Umbilical cord (tissue), 2 donors: ENCODE results near the gene DCLK1. TPM values are rescaled to one million over a fixed set of nuclear protein-coding genes. Genes with fewer than 3 reads are reported as not detected.
A peak's percentile ranks its signal among the peaks of the same experiment; 100 is the strongest.

Experiments
- DNase-seq: peaks from one replicate; pipeline ENCODE4 v3.0.0-alpha.2; 2015; ENCODE audit warnings: low spot score
- total RNA-seq: library from RNA; depleted of rRNA; stranded (reverse); fragments of >200 nt; gene quantifications from one replicate; pipeline ENCODE4 v1.2.3, GENCODE V29; 2014; ENCODE audit warnings: low replicate concordance; ENCODE audit not compliant: insufficient read depth

The DCLK1 gene
- total RNA-seq, 1 donor from 2014 or later = 7.7 TPM

DNA sequence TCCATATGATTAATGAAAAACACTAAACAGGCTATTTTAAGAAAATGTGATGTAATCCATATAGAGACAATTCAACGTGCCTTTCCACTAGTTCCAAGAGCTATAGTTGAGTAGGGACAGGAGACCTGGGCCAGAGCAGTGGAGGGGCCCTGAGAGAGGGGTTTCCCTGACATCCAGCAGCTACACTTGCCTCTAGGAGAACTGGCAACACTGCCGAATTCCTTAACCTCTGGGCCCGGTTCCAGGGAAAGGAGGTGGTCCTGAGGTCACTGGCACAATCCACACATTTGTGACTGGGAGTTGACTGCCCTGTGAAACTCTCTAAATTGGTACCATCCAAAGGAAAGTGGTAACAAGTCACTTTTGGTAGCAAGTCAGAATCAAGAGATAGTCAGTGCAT, 264.4 kb downstream of the DCLK1 start:
- no peak for DNase-seq

DNA sequence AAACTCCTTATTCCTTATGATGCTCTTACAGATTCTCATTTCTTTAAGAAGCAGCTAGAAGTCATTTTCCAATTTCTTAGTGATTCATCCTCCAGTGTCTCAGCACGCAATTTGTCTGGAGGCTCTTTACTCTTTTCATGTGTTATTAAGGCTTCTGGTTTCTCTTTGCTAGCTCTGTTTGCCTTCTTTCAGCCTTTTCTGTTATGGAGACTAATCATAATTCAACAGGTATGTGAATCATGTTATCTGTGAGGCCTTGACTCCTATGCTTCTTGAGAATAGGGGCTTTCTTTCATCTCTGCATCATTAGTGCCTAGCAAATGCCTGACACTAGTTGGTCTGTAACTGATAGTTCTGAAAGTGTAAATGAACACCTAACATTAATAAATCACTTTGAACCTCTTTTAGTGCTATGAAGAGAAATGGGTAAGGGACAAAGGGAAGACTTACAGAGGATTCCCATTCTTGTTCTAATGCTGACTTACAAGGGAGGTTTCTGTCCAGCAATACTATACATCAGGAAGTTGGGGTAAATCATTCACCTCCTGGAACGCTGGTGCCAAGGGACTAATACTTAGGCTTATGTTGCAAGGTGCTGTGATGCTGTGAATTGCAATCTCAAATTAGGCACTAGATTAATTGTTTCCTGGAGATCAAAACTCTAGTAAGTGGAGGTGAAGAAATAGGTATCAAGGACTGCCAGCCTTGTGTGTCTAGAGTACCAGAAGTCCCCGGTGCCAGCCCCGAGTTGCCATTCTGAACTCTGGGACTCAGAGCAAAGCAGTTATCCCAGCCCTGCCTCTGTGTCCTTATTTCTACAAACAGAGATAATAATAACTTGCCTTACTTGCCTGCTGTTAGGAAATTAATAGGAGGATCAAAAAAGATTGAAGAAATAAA, 265.6 kb downstream of the DCLK1 start:
- no peak for DNase-seq

DNA sequence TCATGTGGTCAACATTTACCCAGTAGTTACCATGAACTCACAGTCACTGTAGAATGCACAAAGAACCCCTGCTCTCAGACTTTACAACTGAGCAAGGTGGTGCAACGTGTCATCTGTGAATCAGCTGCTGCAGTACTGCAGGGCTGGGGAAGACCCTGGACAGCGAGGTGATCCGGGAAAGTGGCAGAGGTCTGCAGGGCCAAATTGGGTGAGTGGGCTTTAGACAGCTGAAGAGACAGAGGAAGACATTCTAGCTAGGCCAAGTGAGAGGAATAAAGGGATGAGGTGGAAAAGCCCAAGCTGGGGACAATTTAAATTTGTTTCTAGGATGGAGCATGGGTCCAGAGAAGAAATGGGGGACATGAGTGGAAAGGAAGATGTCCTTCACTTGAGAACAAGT, 270.5 kb downstream of the DCLK1 start:
- no peak for DNase-seq

DNA sequence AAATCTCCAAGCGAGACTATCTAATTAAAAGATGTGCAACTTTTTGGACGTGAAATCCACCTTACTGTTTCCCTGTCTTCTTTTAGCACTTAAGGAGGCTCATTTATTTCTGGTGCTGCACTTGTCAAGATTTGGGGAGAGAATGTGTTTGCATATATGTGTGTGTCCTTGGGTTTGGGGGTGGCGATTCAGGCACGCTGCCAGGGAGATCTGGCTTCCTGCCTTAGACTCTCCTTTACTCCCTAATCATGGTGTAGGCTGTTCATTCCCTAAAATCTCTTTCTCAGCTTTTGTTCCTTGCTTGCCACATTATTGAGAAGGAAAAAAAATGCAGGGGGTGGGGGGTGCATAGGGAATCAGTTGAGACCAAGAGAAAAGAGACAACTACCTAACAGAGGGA, 271.2 kb downstream of the DCLK1 start:
- DNase-seq = no peak

DNA sequence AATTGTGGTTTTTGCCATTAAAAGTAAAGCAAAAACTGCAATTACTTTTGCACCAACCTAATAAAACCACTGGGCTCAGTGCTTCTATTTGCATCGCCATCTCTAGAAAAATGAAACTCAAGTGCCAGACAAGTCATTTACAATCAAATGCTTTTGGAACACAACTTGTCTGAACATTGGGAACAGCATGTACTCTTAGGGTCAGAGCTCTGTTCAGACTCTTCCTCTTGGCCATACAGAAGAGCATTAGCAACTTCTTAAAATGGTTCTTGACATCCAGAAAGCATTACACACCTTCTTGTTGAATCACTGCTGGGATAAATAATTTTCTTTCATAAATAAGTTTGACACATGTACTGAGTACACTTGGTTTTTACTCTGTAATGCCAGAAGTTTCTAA, 272.5 kb downstream of the DCLK1 start:
- DNase-seq = no peak

DNA sequence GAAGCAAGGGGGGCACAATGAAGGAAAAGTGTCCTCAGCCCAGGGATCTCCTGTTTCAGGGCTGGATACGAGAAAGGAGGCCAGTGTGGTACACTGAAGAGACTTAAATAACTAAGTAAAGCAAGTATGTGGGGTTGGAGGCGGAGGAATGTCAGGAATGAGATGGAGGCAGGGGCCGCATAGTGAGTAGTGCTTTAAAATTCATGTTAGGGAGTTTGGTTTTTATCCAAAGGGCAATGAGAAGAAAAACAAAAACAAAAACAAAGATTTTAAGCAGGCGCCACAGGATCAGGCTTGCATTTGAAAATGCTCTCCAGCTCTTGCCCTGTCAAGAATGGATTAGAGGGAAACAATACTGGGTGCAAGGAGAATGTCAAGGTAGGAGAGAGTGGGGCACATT, 273.4 kb downstream of the DCLK1 start:
- DNase-seq = peak; percentile 47

DNA sequence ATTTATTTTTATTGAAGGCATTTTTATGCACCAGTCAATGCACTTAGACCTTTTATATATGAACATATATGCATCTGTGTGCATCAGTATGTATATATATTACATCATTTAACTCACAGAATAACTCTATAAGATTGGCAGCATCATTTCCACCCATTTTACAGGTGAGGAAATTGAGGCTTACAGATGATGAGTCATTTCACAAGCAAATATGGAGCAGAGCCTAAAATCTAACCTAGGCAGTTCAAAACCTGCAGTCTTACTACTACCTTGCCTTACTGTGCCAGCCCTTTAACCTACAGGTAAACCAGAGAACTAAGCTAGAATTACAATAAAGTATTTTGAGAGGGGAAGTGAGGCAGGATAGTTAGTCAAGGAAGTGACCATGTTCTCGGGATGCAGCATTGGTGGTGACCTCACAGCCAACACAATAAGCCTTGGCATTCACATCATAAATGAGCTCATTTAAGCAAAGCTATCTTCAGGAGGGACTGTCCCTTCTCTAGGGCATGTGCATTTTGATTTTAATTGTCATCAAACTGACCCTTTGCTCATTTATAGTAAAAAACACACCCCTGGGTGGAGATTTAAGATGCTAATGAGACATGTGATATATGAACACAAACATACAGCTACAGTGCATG, 274.3 kb downstream of the DCLK1 start:
- DNase-seq = no peak

DNA sequence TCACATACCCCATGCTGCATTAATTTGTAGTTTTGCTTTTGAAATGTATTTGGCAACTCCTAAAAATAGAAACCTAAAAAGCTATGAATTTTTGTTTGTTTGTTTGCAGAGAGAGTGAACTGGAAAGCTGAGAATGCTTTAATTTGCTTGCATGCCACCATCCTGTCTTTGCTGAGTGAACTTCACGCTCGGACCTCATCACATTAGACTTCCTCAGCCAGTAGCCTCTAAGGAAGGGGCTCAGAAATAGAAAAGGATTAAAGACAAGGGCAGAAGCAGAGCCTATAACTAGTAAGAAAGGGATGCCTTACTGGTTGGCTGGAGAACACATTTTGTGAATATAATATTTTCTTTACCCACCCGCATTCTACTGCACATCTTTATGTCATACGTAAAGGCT, 275.1 kb downstream of the DCLK1 start:
- DNase-seq = no peak

DNA sequence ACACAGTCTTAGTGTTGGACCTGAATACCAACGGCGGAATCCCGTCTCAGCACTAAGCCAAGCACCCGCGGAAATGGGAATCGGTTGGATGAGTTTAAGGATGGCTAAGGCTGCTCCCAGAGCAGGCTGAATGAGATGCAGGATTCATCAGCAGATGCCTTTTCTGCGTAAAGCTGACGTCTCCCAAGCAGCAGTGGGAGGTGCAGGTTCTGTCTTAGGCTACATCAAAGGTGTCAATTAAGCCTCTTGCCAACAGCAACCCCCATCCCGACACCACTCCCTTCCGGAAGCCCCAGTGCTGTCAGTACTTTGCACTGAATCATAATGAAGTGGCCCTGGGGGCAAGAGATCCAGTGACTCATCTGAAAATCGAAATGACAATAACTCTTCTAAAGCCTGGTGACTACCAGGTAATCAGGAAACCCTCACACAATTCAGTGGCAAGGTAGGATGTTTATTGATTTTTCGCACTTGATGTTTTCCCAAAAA, 275.6 kb downstream of the DCLK1 start:
- peak; percentile 6 for DNase-seq

DNA sequence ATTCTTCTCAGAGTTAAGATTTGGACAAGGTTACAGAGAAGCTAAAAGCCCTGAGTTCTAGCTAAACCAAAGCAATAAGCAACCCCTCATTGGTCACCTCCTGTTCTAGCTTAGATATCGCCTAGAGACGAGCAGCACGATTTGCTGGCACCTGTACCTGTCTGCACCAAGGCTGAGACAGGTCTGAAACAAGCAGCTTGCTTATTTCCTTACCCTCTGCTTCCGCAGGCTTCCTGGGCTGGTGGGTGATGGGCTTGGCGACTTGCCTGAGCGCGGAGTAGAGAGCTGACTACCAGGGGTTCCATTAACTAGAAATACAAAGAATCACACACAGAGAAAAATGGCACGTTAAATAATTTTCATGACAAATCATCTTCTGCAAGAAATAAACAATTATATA, 276.9 kb downstream of the DCLK1 start:
- no peak for DNase-seq

DNA sequence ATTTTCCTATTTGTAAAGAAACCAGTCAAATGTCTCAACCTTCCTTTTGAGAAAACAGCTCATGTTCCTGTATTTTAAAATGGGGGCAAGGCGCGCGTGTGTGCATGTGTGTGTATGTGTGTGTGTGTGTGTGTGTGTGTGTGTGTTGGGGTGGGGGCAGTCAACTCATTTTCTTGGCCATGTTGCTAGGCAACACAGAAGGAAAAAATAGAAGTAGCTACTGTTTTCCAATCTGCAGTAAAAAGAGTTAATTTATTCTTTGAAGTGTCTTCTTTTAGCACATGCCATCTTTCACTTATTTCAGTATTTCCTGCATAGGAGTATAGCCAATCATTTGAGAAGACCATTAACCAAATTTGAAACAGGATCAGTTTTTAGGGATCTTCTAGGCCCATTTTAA, 279.3 kb downstream of the DCLK1 start:
- no peak for DNase-seq

DNA sequence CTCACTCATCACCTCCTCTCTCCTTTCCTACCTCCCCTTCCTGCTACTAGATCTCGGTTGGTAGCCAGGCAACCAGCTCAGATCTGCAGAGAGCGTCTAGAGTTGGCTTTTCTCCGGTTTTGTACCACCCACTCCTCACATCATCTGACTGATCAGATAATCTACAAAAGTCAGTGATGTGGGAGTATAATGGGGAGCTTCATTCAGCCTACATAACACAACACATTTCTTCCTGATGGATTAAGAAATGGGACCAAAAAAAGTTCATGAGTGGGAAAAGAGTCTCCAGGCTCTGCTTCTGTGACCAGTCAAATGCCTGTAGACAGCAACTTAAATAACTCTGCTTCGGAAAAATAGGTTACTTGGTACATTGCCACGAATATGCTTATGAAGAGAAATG, 279.8 kb downstream of the DCLK1 start:
- DNase-seq = no peak

DNA sequence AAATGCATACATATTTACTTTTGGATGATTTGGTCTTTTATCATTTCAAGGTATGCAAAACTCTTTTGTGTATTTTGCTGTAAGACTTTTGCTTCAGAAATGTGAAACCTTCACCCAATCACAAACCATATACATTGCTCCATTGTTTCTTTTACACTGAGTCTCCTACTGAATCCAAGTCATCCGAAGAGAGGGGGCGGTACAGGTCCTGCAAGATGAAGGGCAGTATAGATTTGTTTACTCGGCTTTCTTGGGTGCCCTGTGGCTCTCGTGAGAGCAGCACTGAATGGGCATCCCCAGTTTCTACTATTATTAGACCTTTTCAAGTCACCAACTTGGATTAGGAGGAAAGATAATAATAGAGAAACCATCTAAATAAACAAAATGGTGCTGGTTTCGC, 280.6 kb downstream of the DCLK1 start:
- no peak for DNase-seq

DNA sequence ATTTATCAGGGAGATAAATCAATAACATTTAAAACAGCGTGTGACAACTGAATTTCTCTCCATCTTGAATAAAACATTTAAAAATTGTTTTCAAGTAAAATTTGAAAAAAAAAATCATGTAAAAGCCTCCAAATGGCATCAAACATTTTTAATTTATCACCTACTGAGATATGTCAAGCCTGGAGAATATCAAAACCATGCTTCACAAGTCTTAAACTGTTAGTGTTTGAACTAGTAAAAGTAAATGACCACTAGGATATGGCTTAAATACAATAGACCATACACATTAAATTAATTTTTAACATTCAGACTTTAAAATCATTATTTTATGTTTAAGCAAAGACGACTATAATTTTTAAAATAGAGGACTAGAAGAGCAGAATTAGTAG, 281.9 kb downstream of the DCLK1 start:
- no peak for DNase-seq

DNA sequence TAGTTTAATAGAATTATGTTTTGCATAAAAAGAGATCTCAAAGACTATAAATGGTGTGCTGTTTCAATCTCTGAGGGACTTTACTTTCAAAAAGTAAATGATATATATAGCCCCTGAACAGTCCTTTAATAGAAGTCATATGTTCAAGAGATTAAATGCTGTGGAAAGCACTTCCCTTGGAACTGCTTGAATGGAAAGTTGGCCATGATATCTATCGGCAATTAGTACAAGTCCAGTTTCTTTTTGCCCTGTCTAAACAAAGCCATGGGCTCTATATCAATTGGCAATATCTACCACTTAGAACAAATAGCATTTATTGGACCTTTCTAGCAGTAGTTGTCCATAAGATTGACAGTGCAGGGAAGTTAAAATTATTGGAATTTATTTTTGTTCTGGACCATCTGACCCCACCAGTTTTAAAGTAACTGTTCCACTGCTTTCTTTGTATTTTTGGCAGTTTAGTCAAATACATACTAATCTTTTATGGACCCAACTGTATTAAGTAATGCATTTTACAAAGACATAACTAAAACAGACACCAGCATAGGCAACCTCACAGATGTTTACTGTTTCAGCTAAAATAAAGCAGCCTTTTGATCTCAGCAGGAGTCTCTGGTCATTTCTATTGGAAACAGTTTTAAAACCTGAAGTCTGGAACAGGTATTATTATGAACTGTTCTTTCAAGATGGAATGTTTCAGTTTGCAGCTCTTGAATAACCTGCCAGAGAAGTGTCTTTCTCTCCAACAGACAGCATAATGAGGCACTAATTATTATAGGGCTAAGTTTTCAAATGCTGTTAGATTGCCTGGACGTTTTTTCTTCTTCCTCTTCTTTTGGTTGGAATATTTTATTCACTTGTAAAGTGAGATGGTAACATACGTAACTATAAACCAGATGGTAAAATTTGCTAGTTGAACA, 282.6 kb downstream of the DCLK1 start:
- peak; percentile 51 for DNase-seq

DNA sequence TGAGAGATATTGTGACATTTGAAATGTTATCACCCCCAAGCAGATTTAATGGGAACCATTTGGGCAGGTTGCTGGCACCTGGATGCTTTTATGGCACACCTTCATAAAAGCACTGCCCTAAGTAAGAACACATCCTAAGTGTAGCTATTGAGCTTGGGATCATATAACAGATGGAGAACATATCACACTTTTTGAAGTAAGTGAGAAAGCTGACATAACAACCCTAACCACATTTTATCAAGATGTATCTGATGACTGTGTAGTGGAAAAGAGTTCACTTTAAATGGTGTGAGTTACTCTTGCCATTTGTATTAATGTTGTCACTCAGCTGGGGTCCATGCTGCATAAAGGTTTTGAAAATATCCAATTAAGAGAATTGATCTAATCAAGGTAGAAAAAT, 287.9 kb downstream of the DCLK1 start:
- DNase-seq = no peak

DNA sequence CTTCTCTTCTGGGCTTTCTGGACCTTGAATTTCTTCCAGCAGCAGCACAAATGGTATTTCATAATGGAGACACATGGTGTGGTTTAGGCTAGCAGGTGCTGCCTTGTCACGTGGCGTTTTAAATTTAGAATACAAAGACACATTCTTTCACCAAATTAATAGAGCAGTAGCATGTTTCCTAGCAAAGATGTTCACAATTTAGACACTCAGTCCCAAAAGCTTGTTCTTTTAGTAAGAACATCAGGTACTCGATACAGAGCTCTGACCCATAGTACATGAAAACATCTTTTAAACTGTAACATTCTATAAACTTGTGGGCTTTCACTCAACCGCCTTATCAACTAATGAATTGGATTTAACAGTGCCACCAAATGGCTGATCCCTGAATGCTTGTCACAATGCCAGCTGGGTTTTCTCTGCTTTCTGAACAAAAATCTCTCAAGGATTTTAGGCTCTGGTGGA, 290.1 kb downstream of the DCLK1 start:
- peak; percentile 24 for DNase-seq

DNA sequence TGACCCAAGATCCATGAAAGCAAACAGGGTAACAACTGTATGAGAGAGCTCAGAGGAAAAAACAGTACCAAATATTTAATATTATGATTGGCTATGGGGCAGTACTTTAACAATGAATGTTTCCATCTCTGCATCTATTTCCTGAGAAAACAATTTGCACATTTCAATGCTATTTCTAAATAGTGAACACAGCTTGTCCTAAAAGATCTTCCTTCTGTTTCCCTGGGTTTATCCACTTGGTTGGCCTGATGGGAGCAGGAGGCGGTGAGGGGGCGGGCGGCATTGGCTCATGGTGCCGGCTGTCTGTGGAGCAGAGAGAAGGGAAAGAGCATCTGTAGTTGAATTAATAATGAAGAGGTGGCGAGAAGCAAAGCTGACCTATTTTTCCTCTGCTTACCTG, 291.4 kb downstream of the DCLK1 start:
- DNase-seq = no peak

DNA sequence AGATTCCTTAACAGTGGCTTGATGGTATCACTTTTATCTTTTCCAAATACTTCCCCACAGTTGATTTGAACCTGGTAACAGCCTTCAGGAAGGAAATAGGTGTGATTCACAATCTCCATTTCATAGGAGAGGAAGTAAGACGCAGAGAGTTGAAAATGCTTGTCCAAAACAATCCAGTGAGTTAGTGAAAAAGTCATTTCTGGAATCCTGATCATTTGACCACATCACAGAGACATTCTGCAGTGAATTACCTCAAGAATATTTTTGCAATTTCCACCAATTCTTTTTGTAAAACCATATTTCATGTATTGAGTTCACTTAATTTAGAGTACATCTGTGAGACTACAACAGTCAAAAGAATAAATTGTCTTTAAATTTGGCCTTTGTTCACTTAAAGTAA, 292.8 kb downstream of the DCLK1 start:
- no peak for DNase-seq

DNA sequence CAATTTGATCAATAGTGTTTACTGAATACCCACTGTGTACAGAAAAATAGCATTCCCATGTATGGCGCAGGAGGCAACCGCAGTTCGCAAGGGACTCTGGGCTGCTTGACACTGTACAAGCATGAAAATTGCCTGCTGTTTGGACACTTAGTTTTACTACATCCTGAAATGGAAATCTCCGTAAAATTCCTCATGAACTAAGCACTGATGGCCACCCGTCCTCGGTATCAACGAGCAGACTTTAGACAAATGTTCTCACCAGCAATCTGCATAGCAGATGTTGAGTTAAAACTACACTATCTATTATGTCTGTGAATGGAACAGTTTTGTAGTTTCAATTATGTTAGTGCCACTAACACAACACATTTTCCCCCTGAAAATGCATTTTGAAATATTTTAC, 294.7 kb downstream of the DCLK1 start:
- no peak for DNase-seq

DNA sequence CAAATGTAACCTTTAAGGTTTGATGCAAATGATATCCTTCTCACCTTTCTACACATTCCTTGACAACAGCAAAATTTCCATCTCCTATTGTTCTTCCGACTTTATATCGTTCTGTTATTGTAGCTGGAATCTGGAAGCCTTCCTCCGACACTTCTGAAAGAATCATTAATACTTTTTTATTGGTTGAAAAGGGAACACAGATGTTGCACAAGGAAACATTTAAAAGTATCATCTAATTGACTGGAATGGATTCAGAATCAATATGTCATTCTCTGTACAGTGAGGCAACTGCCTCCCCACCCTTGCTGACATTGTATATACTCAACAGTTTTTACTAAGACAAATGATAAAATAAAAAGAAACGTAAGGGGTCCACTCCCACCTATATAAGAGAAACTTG, 295.2 kb downstream of the DCLK1 start:
- no peak for DNase-seq
